HG02852 (cell line): Measurements from ENCODE around the gene HK2.
"Not testable (repeated sequence)": the region's sequence is repeated elsewhere in the genome, so short reads cannot be mapped to it uniquely, and the experiment has no call there.

Experiments used
- ATAC-seq: cut with Tn5 transposase; IDR thresholded peaks from one replicate; pipeline ENCODE4 v1.9.1; 2021; ENCODE audit warnings: mild to moderate bottlenecking, moderate library complexity; ENCODE audit not compliant: unreplicated experiment

The HK2 gene

DNA sequence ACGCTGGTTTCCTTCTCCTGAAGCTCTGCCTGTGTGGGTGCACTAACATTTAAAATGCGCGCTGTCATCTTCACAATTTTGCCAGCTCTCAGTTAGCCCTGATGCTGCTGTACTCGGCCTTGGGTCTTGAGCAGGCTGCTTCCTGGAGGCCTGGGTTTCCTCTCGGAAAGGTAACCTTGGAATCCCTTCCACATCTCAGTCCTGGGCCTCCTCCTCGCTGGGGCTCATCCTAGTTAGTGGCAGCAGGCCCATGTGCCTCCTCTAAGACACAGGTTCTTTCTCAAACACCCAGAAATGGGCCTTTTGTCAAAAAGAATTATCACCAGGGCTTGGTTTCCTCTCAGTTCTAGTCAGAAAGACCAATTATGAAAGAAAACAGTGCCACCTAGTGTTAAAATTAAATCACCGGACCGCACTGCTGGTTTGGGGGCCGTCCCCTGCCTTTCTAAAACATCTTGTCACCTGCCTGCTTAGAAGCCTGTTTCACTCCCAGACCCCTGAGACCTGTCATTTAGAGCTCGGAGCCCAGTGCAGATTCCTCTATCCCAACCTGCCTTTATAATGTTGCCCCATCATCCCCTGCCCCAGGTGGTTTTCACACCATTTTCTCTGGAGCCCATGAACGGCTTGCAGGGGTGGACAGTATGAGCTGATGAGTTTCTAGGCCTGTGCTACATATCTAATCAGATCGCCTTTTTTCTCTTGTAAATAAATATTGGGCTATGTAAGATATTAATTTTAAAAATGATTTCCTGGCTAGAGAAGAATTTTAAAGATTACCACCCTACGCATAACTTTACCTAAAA is 42.4 kb downstream of the HK2 start:
- peak; percentile 89 for ATAC-seq

GRCh38 chr2:74877376-74877775 is 43.4 kb downstream of the HK2 start:
- ATAC-seq, result no peak

DNA sequence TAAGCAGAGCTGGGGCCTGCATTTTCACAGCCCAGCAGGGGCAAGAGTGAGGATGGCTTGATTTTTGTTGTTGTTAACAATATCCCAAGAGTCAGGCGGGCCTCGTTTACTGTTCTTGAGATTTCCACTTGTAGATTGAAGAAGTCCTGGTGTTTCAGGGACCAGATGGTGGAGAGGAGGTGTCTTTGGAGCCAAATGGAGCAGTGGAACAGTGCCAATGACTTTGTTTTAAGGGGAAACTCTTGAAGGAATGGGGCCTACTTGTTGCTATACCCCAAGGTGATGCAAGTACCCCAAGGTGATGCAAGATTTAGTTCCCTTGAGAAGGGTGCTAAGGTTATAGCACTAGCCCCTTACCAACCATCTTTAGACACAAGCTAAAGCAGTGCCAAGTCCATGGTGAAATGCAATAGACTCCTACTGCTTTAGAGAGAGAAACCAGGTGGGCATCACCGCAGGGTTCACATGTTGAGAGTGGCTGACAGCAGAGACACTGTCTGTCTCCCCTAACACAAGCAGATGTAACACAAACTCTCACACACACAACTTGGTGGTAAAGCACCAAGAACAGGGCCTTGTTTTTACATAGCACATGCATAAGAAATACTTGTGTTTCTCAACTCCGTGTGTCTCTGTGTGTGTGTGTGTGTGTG is 44.0 kb downstream of the HK2 start:
- ATAC-seq, result no peak

DNA sequence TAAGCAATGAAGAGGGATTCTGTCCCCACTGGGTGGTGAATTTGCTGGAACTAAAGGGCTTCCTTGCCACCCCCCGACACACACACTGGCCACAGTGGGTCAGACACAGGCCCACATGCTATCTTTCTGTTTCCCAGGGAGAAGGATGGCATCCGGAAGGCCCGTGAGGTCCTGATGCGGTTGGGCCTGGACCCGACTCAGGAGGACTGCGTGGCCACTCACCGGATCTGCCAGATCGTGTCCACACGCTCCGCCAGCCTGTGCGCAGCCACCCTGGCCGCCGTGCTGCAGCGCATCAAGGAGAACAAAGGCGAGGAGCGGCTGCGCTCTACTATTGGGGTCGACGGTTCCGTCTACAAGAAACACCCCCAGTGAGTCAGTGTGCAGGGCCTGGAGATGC is 44.6 kb downstream of the HK2 start:
- no peak for ATAC-seq

DNA sequence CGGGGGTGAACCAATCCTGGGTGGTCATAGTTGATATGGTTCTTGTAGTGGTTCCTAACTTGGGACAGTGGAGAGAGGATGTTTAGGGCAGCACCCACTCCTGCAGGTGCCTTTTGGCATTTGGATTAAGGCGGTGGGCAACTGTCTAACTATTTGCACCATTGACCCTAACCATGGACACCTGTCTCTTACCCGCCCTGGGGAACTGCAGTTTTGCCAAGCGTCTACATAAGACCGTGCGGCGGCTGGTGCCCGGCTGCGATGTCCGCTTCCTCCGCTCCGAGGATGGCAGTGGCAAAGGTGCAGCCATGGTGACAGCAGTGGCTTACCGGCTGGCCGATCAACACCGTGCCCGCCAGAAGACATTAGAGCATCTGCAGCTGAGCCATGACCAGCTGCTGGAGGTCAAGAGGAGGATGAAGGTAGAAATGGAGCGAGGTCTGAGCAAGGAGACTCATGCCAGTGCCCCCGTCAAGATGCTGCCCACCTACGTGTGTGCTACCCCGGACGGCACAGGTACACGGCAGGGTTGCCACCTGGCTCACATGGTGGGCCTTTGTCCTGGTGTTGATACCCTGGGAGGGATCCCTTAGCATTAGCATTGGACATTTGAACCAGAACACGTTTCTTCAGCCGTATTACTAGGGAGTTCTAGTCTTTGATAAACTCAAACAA is 46.3 kb downstream of the HK2 start:
- no peak for ATAC-seq

GRCh38 chr2:74881176-74881575 is 47.2 kb downstream of the HK2 start:
- no peak for ATAC-seq

DNA sequence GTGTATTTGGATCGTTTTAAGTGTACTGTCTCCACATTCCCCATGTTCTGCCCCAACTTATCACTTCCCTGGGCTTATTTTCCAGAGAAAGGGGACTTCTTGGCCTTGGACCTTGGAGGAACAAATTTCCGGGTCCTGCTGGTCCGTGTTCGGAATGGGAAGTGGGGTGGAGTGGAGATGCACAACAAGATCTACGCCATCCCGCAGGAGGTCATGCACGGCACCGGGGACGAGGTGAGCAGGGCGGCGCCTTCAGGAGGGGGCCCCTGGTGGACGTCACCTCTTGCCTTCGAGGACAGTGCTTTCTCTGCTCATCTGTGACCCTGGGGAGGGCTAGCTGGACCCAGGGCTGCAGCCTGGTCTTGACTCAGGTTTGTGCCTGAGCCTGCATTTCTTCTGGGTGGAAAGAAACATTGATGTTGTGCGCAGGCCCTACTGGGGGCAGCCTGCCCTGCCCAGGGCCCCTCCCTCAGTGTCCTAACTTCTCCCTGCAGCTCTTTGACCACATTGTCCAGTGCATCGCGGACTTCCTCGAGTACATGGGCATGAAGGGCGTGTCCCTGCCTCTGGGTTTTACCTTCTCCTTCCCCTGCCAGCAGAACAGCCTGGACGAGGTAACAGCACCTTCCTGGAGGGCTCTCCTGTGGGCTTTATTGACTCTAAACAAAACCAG is 47.8 kb downstream of the HK2 start:
- no peak for ATAC-seq

GRCh38 chr2:74882299-74882687 is 48.4 kb downstream of the HK2 start:
- ATAC-seq, result no peak

GRCh38 chr2:74883011-74883410 is 49.1 kb downstream of the HK2 start:
- ATAC-seq, result no peak

GRCh38 chr2:74884118-74884762 is 50.3 kb downstream of the HK2 start:
- no peak for ATAC-seq

DNA sequence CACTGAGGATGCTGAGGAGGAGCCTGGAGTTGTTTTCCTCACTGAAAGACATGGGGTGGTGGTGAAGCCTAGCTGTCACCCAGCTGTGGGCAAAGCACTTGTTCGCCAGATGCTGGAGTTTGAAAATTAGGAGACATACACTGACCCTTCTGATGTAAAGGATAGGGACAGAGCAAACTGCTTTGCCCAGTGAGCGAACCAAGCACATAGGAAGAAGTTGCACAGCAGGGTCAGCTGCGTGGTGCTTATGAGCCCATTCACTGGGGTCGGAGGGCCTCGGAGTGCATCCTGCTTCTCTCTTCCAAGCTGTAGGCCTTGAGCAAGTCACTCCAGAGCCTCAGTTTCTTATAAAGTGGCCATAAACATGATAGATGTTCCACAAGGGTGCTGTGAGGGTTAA is 50.9 kb downstream of the HK2 start:
- ATAC-seq, result no peak

DNA sequence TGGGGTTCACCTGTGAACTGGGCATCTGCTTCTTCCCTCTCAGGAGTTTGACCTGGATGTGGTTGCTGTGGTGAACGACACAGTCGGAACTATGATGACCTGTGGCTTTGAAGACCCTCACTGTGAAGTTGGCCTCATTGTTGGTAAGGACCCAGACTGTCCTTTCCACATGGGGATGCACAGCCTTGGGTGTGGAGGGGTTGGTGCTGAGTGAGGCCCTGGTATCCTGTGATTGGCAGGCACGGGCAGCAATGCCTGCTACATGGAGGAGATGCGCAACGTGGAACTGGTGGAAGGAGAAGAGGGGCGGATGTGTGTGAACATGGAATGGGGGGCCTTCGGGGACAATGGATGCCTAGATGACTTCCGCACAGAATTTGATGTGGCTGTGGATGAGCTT is 52.3 kb downstream of the HK2 start:
- no peak for ATAC-seq

GRCh38 chr2:74886811-74887210 is 52.9 kb downstream of the HK2 start:
- ATAC-seq, result no peak

DNA sequence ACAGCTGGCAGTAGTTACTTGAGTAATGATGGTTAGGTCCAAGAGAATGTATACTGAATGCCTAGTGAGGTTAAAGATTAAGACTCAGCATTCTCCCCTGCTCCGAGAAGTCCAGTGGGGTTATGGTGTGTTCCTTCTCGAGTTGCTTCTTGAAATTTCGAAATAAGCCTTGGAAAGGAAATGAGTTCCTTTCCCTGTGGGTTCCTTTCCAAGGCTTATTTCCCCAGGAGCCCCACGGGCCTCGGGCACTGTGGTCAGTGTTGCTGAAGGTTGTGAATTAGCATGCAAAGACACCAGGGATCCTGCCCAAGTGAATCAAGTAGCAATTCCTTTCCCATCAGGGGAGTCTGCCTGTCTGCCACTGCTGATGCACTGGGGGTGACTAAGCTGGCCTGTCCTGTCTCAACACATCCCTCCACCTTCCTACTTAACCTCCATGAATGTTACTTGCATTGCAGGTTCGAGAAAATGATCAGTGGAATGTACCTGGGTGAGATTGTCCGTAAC is 53.6 kb downstream of the HK2 start:
- ATAC-seq, result no peak

DNA sequence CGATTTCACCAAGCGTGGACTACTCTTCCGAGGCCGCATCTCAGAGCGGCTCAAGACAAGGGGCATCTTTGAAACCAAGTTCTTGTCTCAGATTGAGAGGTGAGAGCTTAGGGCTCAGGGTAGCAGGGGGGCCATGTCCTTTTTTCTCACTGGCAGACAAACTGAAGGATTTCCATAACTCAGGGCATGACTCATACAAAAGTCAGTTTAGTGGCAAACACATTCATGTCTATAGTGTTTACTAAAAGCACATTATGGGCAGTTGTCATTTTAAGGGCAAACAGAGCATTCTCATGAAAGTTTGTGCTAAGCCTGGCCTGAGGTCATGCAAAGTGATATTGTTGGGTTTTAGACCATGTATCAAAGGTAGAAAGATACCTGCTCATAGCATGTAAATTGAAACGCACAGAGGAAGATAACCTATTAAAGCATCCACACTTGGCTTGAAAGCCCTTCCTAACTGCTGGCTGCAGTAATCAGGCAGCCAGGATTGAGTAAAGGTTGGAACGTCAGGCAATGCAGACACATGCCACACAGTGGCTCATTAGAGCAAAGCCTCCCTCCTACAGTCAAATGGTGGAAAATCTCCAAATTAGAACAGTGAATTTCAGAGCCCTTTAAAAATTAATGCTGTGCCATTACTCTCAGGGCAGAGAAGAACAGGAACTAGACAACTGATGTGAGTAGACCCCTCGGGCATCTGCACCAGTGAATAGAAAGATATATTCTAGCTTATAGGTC is 54.2 kb downstream of the HK2 start:
- no peak for ATAC-seq

GRCh38 chr2:74889159-74889558 is 55.2 kb downstream of the HK2 start:
- ATAC-seq, result no peak

- no peak for ATAC-seq
Measured at GRCh38 chr2:74890711-74891110, 56.8 kb downstream of the HK2 start.

DNA sequence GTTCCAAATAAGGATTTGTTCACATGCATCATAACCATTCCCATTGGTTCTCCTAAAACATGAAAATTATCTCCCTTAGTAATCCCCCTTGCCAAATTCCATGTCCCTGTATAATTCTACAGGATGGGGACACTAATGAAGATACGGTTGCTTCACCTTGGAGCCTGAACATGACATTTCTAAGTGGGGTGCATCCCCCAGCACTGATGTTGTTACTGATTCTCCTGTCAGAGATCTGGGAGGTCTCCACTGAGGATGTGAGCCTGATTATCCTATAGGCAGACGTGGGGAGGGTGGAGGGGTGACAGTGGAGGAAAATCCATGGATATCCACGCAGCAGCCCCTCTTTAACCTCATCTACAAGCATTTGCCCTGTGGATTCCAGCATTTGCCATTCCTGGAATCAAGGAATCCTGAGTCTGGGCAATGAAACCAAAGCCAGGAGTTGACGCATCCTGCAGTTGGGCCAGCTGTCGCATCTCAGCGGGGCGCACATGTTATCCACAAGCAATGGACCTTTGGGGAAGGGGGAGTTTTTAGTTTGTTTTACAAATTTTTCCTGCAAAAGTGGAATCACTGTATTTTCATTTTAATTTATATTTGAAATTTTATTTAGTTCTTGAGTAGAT is 57.3 kb downstream of the HK2 start:
- ATAC-seq, result no peak

GRCh38 chr2:74891816-74892215 is 57.9 kb downstream of the HK2 start:
- not testable (repeated sequence) for ATAC-seq

DNA sequence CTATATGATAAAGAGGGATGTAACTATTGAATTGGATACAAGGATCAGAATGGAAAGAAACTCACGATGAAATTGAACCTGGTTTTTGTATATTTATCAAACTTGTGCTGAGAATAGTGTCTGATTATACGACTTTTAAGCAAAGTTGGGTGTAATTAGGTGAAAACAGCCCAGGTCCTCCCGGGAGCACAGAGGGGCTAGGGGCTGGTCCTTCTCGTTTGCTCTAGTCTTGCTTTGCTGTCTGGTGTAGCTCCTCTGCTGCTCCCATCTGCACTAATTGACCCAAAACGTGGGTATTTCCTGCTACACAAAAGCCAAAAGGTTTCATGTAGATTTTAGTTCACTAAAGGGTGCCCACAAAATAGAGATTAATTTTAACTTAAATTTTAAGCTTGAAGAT is 58.7 kb downstream of the HK2 start:
- ATAC-seq, result no peak
